Effector CD4-positive, alpha-beta T cell (primary cell): ENCODE data around the gene ANKRD49.
"Not testable (repeated sequence)": the region's sequence is repeated elsewhere in the genome, so short reads cannot be mapped to it uniquely, and the experiment has no call there.

Experiments used
- DNase-seq: peaks from one replicate; pipeline ENCODE4 v3.0.0-alpha.2; 2020
- total RNA-seq: gene quantifications from one replicate; lab custom pipeline; 2026; lab: John Stamatoyannopoulos, UW

ANKRD49 gene
- 32.5 reads per million, percentile 58 among the genes with 10 or more reads in this experiment for total RNA-seq

GRCh38 chr11:94493281-94494125, at the start of gene ANKRD49, which contains the start of gene MRE11:
TSS of gene ANKRD49 (plus strand) at chr11:94493984. CDS start at chr11:94496694, 2,710 bp downstream.
TSS of gene MRE11 (minus strand) at chr11:94493844. CDS start at chr11:94492801, 1,043 bp downstream.
- DNase-seq, result peak; percentile 94

GRCh38 chr11:94445641-94446040, 48.1 kb upstream of the ANKRD49 start:
- DNase-seq, result no peak

- DNase-seq, result no peak
Observed at GRCh38 chr11:94447149-94447548, 46.6 kb upstream of the ANKRD49 start.

- no peak for DNase-seq
Observed at GRCh38 chr11:94449029-94449428, 44.8 kb upstream of the ANKRD49 start.

- no peak for DNase-seq
Observed at GRCh38 chr11:94449437-94449836, 44.3 kb upstream of the ANKRD49 start.

GRCh38 chr11:94450048-94450447, 43.7 kb upstream of the ANKRD49 start:
- no peak for DNase-seq

GRCh38 chr11:94452988-94453387, 40.8 kb upstream of the ANKRD49 start:
- no peak for DNase-seq

GRCh38 chr11:94454301-94454700, 39.5 kb upstream of the ANKRD49 start:
- DNase-seq, result no peak

GRCh38 chr11:94455861-94456260, 37.9 kb upstream of the ANKRD49 start:
- no peak for DNase-seq

GRCh38 chr11:94457118-94458029, 36.4 kb upstream of the ANKRD49 start:
- no peak for DNase-seq

GRCh38 chr11:94459576-94459975, 34.2 kb upstream of the ANKRD49 start:
- DNase-seq, result no peak

GRCh38 chr11:94469416-94469815, 24.4 kb upstream of the ANKRD49 start:
- no peak for DNase-seq

- no peak for DNase-seq
Observed at GRCh38 chr11:94472916-94473799, 20.6 kb upstream of the ANKRD49 start.

GRCh38 chr11:94477624-94478023, 16.2 kb upstream of the ANKRD49 start:
- DNase-seq, result no peak

GRCh38 chr11:94481342-94481741, 12.4 kb upstream of the ANKRD49 start:
- DNase-seq, result no peak

- DNase-seq, result no peak
Observed at GRCh38 chr11:94486068-94486467, 7.7 kb upstream of the ANKRD49 start.

- DNase-seq, result no peak
Observed at GRCh38 chr11:94494126-94494680, 419 bp downstream of the ANKRD49 start.

- no peak for DNase-seq
Observed at GRCh38 chr11:94500181-94500580, 6.4 kb downstream of the ANKRD49 start.

GRCh38 chr11:94501522-94501921, 7.7 kb downstream of the ANKRD49 start:
- DNase-seq, result no peak

GRCh38 chr11:94504689-94505293, 11.0 kb downstream of the ANKRD49 start:
- no peak for DNase-seq

- DNase-seq, result not testable (repeated sequence)
Observed at GRCh38 chr11:94506513-94506912, 12.7 kb downstream of the ANKRD49 start.

GRCh38 chr11:94507485-94507884, 13.7 kb downstream of the ANKRD49 start:
- no peak for DNase-seq
